Measurements from ENCODE around the gene IL22RA2. TPM values are rescaled to one million over a fixed set of nuclear protein-coding genes. Genes with fewer than 3 reads are reported as not detected.

The IL22RA2 gene
- polyA plus RNA-seq, 1 donor (not counting 4 experiments of a cell fraction or from before 2014, with no cell fraction given), result 0.03 TPM

DNA sequence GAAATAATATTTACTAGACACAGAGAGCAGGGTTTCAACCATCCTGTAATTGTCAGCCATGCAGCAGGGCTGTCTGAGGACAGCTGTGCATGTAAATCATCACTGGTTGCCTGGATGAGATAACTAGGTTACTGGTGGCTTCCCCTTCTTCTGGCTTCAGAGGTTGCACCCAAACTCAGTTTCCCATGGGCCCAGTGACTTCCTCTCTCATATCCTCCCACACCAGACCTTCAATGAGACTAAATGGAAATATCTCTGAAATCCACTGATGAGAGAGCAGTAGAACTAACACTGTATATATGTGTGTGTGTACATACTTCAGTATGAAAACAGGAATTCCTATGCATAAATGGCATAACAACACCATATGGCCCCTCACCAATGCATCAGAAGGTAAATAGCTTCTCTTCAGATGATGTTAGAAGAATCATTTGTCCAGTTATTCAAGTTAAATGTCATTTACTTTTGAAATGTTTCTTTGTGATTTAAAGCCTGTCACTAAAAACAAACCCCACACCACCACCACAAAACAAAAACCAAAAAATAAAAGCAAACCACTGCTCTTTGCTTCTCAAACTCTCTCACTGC lies 77.7 kb downstream of the IL22RA2 start:
- H3K27me3 ChIP-seq (ENCODE audit: control insufficient read depth, extremely low read depth, insufficient read depth, low read length), result no peaks in the 10 kb centered on the region
- no peak for DNase-seq (ENCODE audit: low read depth, low spot score)
- no peaks in the 10 kb centered on the region for H3K79me2 ChIP-seq (ENCODE audit: control insufficient read depth, insufficient read depth, low read length)
- no peaks in the 10 kb centered on the region for H3K9me1 ChIP-seq (ENCODE audit: control insufficient read depth, extremely low read depth, insufficient read depth, low read length)
- TF ChIP-seq EZH2 (IDR thresholded peaks at IDR 0.05; ENCODE audit: low read length) (no peak), CTCF (optimal IDR thresholded peaks at IDR 0.05 in 1 of 3, IDR thresholded peaks at IDR 0.05 in 1 of 3, conservative IDR thresholded peaks at IDR 0.05 in 1 of 3; ENCODE audit: extremely low read depth in 1 of 3, insufficient read depth in 2 of 3, low read length in 3 of 3) (no peak)
- H3K4me2 ChIP-seq (ENCODE audit: control insufficient read depth, extremely low read depth, insufficient read depth, low read depth, low read length), result no peak overlapping the region
- H3K27ac ChIP-seq (ENCODE audit: control insufficient read depth, insufficient read depth, low read length), result no peak overlapping the region
- peaks cover 3% of the 10 kb centered on the region for H3K4me1 ChIP-seq (ENCODE audit: control insufficient read depth, extremely low read depth, insufficient read depth, low read length)
- H2AFZ ChIP-seq (ENCODE audit: control insufficient read depth, low read length), result no peak overlapping the region
- H4K20me1 ChIP-seq (ENCODE audit: control insufficient read depth, extremely low read depth, insufficient read depth, low read length), result no peaks in the 10 kb centered on the region
- no peak overlapping the region for H3K9ac ChIP-seq (ENCODE audit: control insufficient read depth, extremely low read depth, insufficient read depth, low read length)
- dilution Hi-C loops (cut with MboI; ENCODE audit: extremely low pct_ligation_motif_present, low sequenced_read_pairs), result no loop called here
- H3K4me3 ChIP-seq (ENCODE audit: control insufficient read depth in 2 of 3, extremely low read depth in 1 of 3, insufficient read depth in 2 of 3, low read depth in 1 of 3, low read length in 3 of 3), result no peak overlapping the region
- H3K36me3 ChIP-seq (ENCODE audit: control insufficient read depth in 2 of 2, extremely low read depth in 1 of 2, insufficient read depth in 2 of 2, low read length in 2 of 2), result no peaks in the 10 kb centered on the region
- no peaks in the 10 kb centered on the region for H3K9me3 ChIP-seq (ENCODE audit: control insufficient read depth, low read depth, low read length)
- FAIRE-seq, result no peak

GRCh38 chr6:137095093-137095492 lies 78.4 kb downstream of the IL22RA2 start:
- no peak overlapping the region for H3K9ac ChIP-seq (ENCODE audit: control insufficient read depth, extremely low read depth, insufficient read depth, low read length)
- no peak for FAIRE-seq
- H3K27ac ChIP-seq (ENCODE audit: control insufficient read depth, insufficient read depth, low read length), result no peak overlapping the region
- dilution Hi-C loops (cut with MboI; ENCODE audit: extremely low pct_ligation_motif_present, low sequenced_read_pairs), result no loop called here
- no peaks in the 10 kb centered on the region for H3K9me1 ChIP-seq (ENCODE audit: control insufficient read depth, extremely low read depth, insufficient read depth, low read length)
- no peaks in the 10 kb centered on the region for H3K9me3 ChIP-seq (ENCODE audit: control insufficient read depth, low read depth, low read length)
- TF ChIP-seq CTCF (optimal IDR thresholded peaks at IDR 0.05 in 1 of 3, IDR thresholded peaks at IDR 0.05 in 1 of 3, conservative IDR thresholded peaks at IDR 0.05 in 1 of 3; ENCODE audit: extremely low read depth in 1 of 3, insufficient read depth in 2 of 3, low read length in 3 of 3) (no peak), EZH2 (IDR thresholded peaks at IDR 0.05; ENCODE audit: low read length) (no peak)
- H3K4me2 ChIP-seq (ENCODE audit: control insufficient read depth, extremely low read depth, insufficient read depth, low read depth, low read length), result no peak overlapping the region
- H3K4me3 ChIP-seq (ENCODE audit: control insufficient read depth in 2 of 3, extremely low read depth in 1 of 3, insufficient read depth in 2 of 3, low read depth in 1 of 3, low read length in 3 of 3), result no peak overlapping the region
- no peaks in the 10 kb centered on the region for H3K79me2 ChIP-seq (ENCODE audit: control insufficient read depth, insufficient read depth, low read length)
- peaks cover 3% of the 10 kb centered on the region for H3K4me1 ChIP-seq (ENCODE audit: control insufficient read depth, extremely low read depth, insufficient read depth, low read length)
- no peaks in the 10 kb centered on the region for H3K36me3 ChIP-seq (ENCODE audit: control insufficient read depth in 2 of 2, extremely low read depth in 1 of 2, insufficient read depth in 2 of 2, low read length in 2 of 2)
- no peak for DNase-seq (ENCODE audit: low read depth, low spot score)
- H4K20me1 ChIP-seq (ENCODE audit: control insufficient read depth, extremely low read depth, insufficient read depth, low read length), result no peaks in the 10 kb centered on the region
- H3K27me3 ChIP-seq (ENCODE audit: control insufficient read depth, extremely low read depth, insufficient read depth, low read length), result no peaks in the 10 kb centered on the region
- no peak overlapping the region for H2AFZ ChIP-seq (ENCODE audit: control insufficient read depth, low read length)
